PC-3 (cell line): Measurements from ENCODE around the gene OR9G4. TPM values are rescaled to one million over a fixed set of nuclear protein-coding genes. Genes with fewer than 3 reads are reported as not detected.

ENCODE experiments used
- microRNA-seq: library from miRNA; unstranded; fragments of <30 nt; microRNA quantifications from one replicate; pipeline ENCODE4 v1.1.0, GENCODE V29; 2020; ENCODE audit not compliant: unreplicated experiment
- total RNA-seq: library from RNA; depleted of rRNA; stranded (reverse); fragments of >200 nt; gene quantifications from 2 replicates; pipeline ENCODE4 v1.2.3, GENCODE V29; 2014; rRNA removed

The OR9G4 gene
- total RNA-seq, 1 experiment from 2014 or later: not detected

Small RNA genes within 50 kb of the gene (microRNA-seq; reads per million reads assigned to microRNA genes)
- not detected for gene MIR6128

Other genes with a start within 250 kb of the OR9G4 start
- gene OR5M11, start 205.4 kb downstream of the OR9G4 start, total RNA-seq: not detected in 2 replicates
- not detected in 2 replicates for gene OR5M10, start 171.0 kb downstream of the OR9G4 start, total RNA-seq
- not detected in 2 replicates for gene OR5M1, start 133.8 kb downstream of the OR9G4 start, total RNA-seq
- gene OR5AP2, start 106.3 kb downstream of the OR9G4 start, total RNA-seq: not detected in 2 replicates
- gene OR5AR1, start 85.0 kb downstream of the OR9G4 start, total RNA-seq: not detected in 2 replicates
- gene OR9G1, start 49.6 kb downstream of the OR9G4 start, total RNA-seq: not detected in 2 replicates
- gene OR5AK2, start 240.2 kb upstream of the OR9G4 start, total RNA-seq: not detected in 2 replicates